ENCODE data around the gene MIB1.

MIB1 gene

DNA sequence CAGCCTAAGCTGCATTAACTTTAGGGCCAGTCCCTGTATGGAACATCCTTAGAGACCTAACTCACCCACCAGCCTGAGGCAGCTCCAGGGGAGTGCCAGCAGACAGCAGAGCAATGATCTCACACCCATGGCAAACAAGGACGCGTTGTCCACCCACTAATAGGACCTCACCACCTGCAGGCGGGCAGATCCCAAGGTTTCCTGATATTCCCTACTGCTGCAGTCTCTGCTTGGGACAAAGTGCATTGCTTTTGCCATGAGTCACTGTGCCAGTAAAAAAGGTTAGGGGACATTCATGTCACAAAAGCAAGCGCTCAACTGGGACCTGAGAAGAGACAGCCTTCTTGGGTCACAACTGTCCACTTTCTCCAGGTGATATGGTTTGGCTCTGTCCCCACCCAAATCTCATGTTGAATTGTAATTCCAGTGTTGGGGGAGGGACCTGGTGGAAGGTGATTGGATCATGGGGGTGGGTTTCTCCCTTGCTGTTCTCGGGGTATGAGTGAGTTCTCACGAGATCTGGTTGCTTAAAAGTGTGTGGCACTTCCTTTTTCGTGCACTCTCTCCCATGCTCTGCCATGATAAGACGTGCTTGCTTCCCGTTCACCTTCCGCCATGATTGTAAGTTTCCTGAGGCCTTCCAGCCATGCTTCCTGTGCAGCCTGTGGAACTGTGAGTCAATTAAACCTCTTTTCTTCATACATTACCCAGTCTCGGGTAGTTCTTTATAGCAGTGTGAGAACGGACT is 160.2 kb downstream of the MIB1 start:
- DNase-seq (ENCODE audit: low spot score) = no peak
- H3K4me3 ChIP-seq = no peak overlapping the region
- no peak overlapping the region for H3K27ac ChIP-seq
- TF ChIP-seq, protein P1, sequence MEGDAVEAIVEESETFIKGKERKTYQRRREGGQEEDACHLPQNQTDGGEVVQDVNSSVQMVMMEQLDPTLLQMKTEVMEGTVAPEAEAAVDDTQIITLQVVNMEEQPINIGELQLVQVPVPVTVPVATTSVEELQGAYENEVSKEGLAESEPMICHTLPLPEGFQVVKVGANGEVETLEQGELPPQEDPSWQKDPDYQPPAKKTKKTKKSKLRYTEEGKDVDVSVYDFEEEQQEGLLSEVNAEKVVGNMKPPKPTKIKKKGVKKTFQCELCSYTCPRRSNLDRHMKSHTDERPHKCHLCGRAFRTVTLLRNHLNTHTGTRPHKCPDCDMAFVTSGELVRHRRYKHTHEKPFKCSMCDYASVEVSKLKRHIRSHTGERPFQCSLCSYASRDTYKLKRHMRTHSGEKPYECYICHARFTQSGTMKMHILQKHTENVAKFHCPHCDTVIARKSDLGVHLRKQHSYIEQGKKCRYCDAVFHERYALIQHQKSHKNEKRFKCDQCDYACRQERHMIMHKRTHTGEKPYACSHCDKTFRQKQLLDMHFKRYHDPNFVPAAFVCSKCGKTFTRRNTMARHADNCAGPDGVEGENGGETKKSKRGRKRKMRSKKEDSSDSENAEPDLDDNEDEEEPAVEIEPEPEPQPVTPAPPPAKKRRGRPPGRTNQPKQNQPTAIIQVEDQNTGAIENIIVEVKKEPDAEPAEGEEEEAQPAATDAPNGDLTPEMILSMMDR (IDR thresholded peaks at IDR 0.05) = no peak

DNA sequence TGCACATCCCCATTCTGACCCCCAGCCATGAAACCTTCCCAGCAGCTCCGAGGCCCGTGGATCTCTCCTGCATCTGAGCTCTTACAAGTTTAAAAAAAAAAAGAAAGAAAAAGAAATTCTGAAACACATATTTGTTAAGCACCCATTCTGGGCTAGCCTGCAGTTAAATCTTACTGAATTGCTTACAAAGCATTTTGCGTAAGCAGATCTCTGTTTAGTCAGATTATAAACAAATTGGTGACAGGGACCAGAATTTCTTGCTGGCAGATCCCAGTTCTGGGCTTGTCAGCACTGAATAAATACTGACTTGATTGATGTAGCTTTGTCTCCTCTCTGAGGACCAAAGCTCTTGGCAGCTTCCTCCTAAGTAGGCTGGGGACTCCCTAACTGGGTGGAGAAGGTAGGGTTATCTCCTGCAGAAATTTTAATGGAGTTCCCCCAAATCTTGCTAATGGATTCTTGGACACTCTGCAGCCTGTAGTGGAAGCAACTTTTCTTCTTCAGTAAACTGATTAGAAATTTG is 160.9 kb downstream of the MIB1 start:
- TF ChIP-seq, protein P1 (IDR thresholded peaks at IDR 0.05) = no peak
- Histone ChIP-seq H3K4me3 (no peak overlapping the region), H3K27ac (no peak overlapping the region)
- no peak for DNase-seq (ENCODE audit: low spot score)

DNA sequence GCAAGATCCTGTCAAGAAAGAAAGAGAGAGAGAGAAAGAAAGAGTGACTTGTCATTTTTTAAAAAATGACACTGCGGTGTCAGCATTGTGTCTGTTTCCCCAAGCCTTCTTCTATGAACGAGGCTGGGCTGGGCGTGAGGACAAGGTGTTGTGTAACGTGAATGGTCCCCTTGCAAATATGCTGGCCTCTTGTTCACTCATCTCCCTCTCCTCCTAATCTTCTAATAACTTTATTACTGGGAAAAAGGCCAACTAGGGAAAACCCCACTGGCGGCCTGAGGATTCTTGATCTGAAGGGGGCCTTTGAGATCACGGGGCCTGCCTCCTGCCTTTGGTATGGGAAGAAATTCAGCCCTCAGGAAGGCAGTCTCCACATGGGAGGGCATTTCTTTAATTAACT is 163.1 kb downstream of the MIB1 start:
- TF ChIP-seq, protein P1 (IDR thresholded peaks at IDR 0.05) = no peak
- no peak for DNase-seq (ENCODE audit: low spot score)
- no peak overlapping the region for H3K27ac ChIP-seq
- H3K4me3 ChIP-seq = no peak overlapping the region

DNA sequence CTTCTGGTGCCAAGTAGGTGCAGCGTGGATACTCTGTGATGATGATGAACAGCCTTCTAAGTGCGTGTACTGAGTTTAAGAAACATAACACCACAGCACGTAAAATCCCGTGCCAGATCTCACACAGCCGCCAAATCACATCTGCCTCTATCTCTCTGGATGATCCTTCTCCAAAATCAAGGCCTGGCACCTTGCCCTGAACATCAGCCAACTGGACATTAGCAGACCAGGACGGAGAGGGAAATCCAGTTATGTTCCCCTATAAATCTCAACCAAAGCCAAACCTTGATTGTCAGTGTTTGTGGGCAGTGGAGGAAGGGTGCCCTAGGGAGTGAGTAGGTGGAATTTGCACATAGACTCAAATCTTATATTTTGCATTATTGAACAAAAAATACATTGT is 164.3 kb downstream of the MIB1 start:
- H3K27ac ChIP-seq = no peak overlapping the region
- no peak for DNase-seq (ENCODE audit: low spot score)
- TF ChIP-seq, protein P1 (IDR thresholded peaks at IDR 0.05) = no peak
- no peak overlapping the region for H3K4me3 ChIP-seq

DNA sequence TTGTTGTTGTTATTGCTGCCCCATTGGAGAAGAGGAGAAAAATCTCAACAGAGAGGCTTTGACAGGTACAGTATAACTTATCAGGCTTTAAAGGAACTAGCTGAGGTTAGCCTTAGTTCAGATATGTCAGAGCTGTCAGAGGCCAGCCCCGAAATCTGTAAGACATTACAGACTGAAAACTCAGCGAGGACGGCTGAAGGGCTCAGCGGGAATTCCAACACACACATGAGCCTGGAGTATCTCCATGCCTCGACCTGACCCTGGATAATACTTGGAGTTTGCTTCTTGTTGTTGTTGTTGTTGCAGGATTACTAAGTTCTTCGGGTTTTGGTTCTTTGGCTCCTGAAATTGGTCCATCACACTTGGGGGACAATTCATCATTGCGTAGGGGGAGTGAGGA is 166.9 kb downstream of the MIB1 start:
- no peak overlapping the region for H3K27ac ChIP-seq
- no peak for DNase-seq (ENCODE audit: low spot score)
- no peak overlapping the region for H3K4me3 ChIP-seq
- TF ChIP-seq, protein P1 (IDR thresholded peaks at IDR 0.05) = no peak

DNA sequence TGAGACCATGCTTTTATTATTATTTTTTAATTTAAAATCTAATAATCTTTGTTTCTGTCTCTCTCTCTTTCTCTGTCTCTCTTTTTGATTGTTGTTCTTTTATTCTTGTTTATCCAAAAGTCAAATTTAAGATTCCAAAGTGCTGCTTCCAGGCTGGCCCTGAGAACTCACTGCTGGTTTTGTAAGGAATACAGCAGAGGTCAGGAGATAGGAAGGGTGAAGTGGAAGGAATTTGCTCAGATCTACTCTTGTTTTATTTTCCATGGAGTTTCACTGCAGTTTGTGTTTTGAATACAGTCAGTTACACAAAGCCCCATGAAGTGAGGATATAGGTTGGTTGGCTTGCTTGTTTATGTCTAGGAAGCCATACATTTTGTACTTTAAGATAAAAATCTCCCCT is 168.1 kb downstream of the MIB1 start:
- no peak overlapping the region for H3K27ac ChIP-seq
- TF ChIP-seq, protein P1 (IDR thresholded peaks at IDR 0.05) = no peak
- DNase-seq (ENCODE audit: low spot score) = no peak

DNA sequence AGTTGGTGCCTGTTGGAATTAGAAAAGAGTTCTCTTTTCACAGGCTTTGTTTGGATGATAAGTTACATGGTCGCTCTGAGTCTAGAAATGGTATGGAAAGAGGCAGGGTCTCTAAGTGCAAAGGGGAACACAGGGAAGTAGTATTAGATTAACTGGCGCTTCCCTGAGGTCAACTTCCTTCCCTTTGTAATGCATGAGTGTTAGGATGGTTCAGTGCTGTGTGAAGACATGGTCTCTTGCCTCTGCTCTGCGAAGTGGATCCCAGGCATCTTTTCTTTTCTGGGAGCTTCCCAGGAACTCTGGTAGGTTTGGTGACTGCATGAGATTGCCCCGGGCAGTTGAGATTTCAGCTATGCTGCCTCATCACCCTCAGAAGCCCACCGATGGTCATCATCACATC is 170.3 kb downstream of the MIB1 start:
- Histone ChIP-seq H3K4me3 (no peak overlapping the region), H3K27ac (no peak overlapping the region)
- DNase-seq (ENCODE audit: low spot score) = no peak
- TF ChIP-seq, protein P1 (IDR thresholded peaks at IDR 0.05) = no peak

More for the DNA sequence above, 168.1 kb downstream of the MIB1 start:
- H3K4me3 ChIP-seq = no peak overlapping the region

Measured in coronary artery (tissue), 2 donors.